Suprapubic skin (tissue), 4 donors: ENCODE data around the gene STAT1.

Experiments used
- EP300 ChIP-seq: sonication (generic); formaldehyde crosslinking; IDR thresholded peaks from one replicate; pipeline ENCODE4 v1.6.1; 2017; ENCODE audit warnings: antibody characterized with exemption
- POLR2A ChIP-seq, 2 donors: fragments of 450-650 bp; IDR thresholded peaks; one replicate each; pipeline ENCODE4 v1.6.1; 2017; ENCODE audit warnings: antibody characterized with exemption in 2 of 2, mild to moderate bottlenecking in 2 of 2, moderate library complexity in 2 of 2
- POLR2AphosphoS5 ChIP-seq, 3 donors: sonication (generic); formaldehyde crosslinking; IDR thresholded peaks; one replicate each; pipeline ENCODE4 v1.6.1; 2017; ENCODE audit warnings: antibody characterized with exemption in 3 of 3
- TF ChIP-seq, protein P1 (sequence below), 2 donors: fragments of 200-600 bp in 1 of 2; fragments of 450-650 bp in 1 of 2; sonication (generic) in 1 of 2; IDR thresholded peaks; one replicate each; pipeline ENCODE4 v1.5.1; 2016 to 2019; ENCODE audit warnings: antibody characterized with exemption in 2 of 2, mild to moderate bottlenecking in 1 of 2, moderate library complexity in 1 of 2

GRCh38 chr2:190996947-190997346 lies 17.0 kb downstream of the STAT1 start:
- TF ChIP-seq POLR2A (IDR thresholded peaks at IDR 0.05): no peak
- TF ChIP-seq, protein P1, sequence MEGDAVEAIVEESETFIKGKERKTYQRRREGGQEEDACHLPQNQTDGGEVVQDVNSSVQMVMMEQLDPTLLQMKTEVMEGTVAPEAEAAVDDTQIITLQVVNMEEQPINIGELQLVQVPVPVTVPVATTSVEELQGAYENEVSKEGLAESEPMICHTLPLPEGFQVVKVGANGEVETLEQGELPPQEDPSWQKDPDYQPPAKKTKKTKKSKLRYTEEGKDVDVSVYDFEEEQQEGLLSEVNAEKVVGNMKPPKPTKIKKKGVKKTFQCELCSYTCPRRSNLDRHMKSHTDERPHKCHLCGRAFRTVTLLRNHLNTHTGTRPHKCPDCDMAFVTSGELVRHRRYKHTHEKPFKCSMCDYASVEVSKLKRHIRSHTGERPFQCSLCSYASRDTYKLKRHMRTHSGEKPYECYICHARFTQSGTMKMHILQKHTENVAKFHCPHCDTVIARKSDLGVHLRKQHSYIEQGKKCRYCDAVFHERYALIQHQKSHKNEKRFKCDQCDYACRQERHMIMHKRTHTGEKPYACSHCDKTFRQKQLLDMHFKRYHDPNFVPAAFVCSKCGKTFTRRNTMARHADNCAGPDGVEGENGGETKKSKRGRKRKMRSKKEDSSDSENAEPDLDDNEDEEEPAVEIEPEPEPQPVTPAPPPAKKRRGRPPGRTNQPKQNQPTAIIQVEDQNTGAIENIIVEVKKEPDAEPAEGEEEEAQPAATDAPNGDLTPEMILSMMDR (IDR thresholded peaks at IDR 0.05): no peak
- no peak for TF ChIP-seq EP300
- no peak for TF ChIP-seq POLR2AphosphoS5 (IDR thresholded peaks at IDR 0.05)
